Naive thymus-derived CD4-positive, alpha-beta T cell (primary cell): ENCODE results near the gene NIPA2. TPM values are rescaled to one million over a fixed set of nuclear protein-coding genes. Genes with fewer than 3 reads are reported as not detected.

Experiments
- ATAC-seq: fragments of 150-1000 bp; cut with Tn5 transposase; 2 replicates; pipeline ENCODE4 v1.10.0; 2021; ENCODE audit warnings: mild to moderate bottlenecking, moderate library complexity
- CTCF ChIA-PET: fragments of 350-600 bp; sonication (Branson Sonifier 250); formaldehyde crosslinking; loops from one replicate; lab custom pipeline; 2021; ENCODE audit warnings: antibody characterized with exemption; lab: Charles Lee
- POLR2A ChIA-PET: fragments of 350-600 bp; sonication (Branson Sonifier 250); formaldehyde crosslinking; loops from one replicate; lab custom pipeline; 2021; ENCODE audit warnings: antibody characterized with exemption, inconsistent platforms; lab: Charles Lee
- DNase-seq, 9 donors: peaks; one replicate each; pipeline versions ENCODE4 v3.0.0 to v3.0.0-alpha.2; 2020 to 2022; ENCODE audit warnings: mixed read lengths in 1 of 9
- H3K27ac ChIP-seq: one replicate; pipeline ENCODE4 v1.7.0; 2013; ENCODE audit warnings: mild to moderate bottlenecking, low read depth, low read length, moderate library complexity
- H3K27me3 ChIP-seq, 2 donors: one replicate each; pipeline ENCODE4 v1.7.0; 2013; ENCODE audit warnings: low read length in 2 of 2, mild to moderate bottlenecking in 2 of 2, moderate library complexity in 2 of 2; ENCODE audit not compliant: control insufficient read depth in 2 of 2, insufficient read depth in 2 of 2
- H3K36me3 ChIP-seq, 3 experiments: 1 replicate in 2 of 3; 2 replicates in 1 of 3; pipeline ENCODE4 v1.7.0; 2013; ENCODE audit warnings: low read length in 3 of 3, mild to moderate bottlenecking in 3 of 3, moderate library complexity in 1 of 3; ENCODE audit not compliant: insufficient read depth in 3 of 3, control insufficient read depth in 2 of 3
- H3K4me1 ChIP-seq, 2 donors: one replicate each; pipeline ENCODE4 v1.7.0; 2013; ENCODE audit warnings: low read length in 2 of 2, mild to moderate bottlenecking in 2 of 2, moderate library complexity in 1 of 2; ENCODE audit not compliant: control insufficient read depth in 2 of 2, insufficient read depth in 2 of 2
- H3K4me3 ChIP-seq: 2 replicates; pipeline ENCODE4 v1.7.0; 2013; ENCODE audit warnings: mild to moderate bottlenecking, low read length
- H3K9me3 ChIP-seq, 3 experiments: 1 replicate in 2 of 3; 2 replicates in 1 of 3; pipeline ENCODE4 v1.7.0; 2013; ENCODE audit warnings: low read length in 3 of 3; ENCODE audit not compliant: control insufficient read depth in 2 of 3
- H3K27ac Mint-ChIP-seq, 9 donors: one replicate each; pipeline ENCODE4 v1.8.0; 2020 to 2022; ENCODE audit warnings: mixed read lengths in 9 of 9, mild to moderate bottlenecking in 8 of 9, moderate library complexity in 5 of 9, inconsistent platforms in 2 of 9
- H3K27me3 Mint-ChIP-seq, 5 donors: one replicate each; pipeline ENCODE4 v1.8.0; 2021 to 2022; ENCODE audit warnings: mixed read lengths in 5 of 5, mild to moderate bottlenecking in 1 of 5
- H3K36me3 Mint-ChIP-seq, 5 donors: one replicate each; pipeline ENCODE4 v1.8.0; 2020 to 2022; ENCODE audit warnings: mixed read lengths in 5 of 5, mild to moderate bottlenecking in 3 of 5, inconsistent platforms in 1 of 5
- H3K4me1 Mint-ChIP-seq, 7 donors: one replicate each; pipeline ENCODE4 v1.8.0; 2020 to 2022; ENCODE audit warnings: mixed read lengths in 7 of 7, mild to moderate bottlenecking in 3 of 7, inconsistent platforms in 1 of 7
- H3K4me3 Mint-ChIP-seq, 10 donors: one replicate each; pipeline ENCODE4 v1.8.0; 2020 to 2022; ENCODE audit warnings: mild to moderate bottlenecking in 10 of 10, mixed read lengths in 10 of 10, moderate library complexity in 6 of 10, inconsistent platforms in 2 of 10
- H3K9me3 Mint-ChIP-seq, 11 donors: one replicate each; pipeline ENCODE4 v1.8.0; 2020 to 2022; ENCODE audit warnings: mixed read lengths in 11 of 11, mild to moderate bottlenecking in 4 of 11, inconsistent platforms in 1 of 11, moderate library complexity in 1 of 11
- intact Hi-C, 2 donors: fragments of 100-400 bp; cut with micrococcal nuclease; formaldehyde crosslinking; loops; one replicate each; pipeline ENCODE4 v1.15.1; 2023
- polyA plus RNA-seq, 2 donors: library from polyadenylated mRNA; unstranded; fragments of 300-500 nt; fragmentation: Illumina TruSeq; gene quantifications; one replicate each; pipeline ENCODE4 v1.2.3, GENCODE V29; 2021
- total RNA-seq, 6 experiments: library from RNA in 5 of 6; stranded (reverse) in 5 of 6; gene quantifications; 1 replicate in 5 of 6; 2 replicates in 1 of 6; pipeline ENCODE4 v1.2.3 and lab custom pipeline; 2021 to 2026

NIPA2 gene
- total and polyA plus RNA-seq, 7 experiments from 2014 or later: 28.7 to 42.0 (median 37.0) TPM

GRCh38 chr15:22902578-22902977 lies 64.1 kb downstream of the NIPA2 start:
- Histone ChIP-seq H3K27ac (no peak overlapping the region), H3K27me3 (no peaks in the 10 kb centered on the region), H3K4me1 (no peaks in the 10 kb centered on the region), H3K36me3 (no peaks in the 10 kb centered on the region), H3K4me3 (no peak overlapping the region), H3K9me3 (no peaks in the 10 kb centered on the region)
- intact Hi-C loops: no loop called here
- peaks cover 0 to 7% (median 3%) of the 10 kb centered on the region in 5 donors for H3K36me3 Mint-ChIP-seq
- peaks cover 0 to 2% (median 0%) of the 10 kb centered on the region in 11 donors for H3K9me3 Mint-ChIP-seq
- ChIA-PET CTCF (no interaction called here), POLR2A (no interaction called here)
- peaks cover 0 to 3% (median 0%) of the 10 kb centered on the region in 7 donors for H3K4me1 Mint-ChIP-seq
- ATAC-seq (no peak), DNase-seq (no peak)
- no peaks in the 10 kb centered on the region for H3K27me3 Mint-ChIP-seq
- H3K4me3 Mint-ChIP-seq: no peak overlapping the region
- no peak overlapping the region for H3K27ac Mint-ChIP-seq

- intact Hi-C loops: no loop called here
Observed at GRCh38 chr15:22902981-22903380, 64.5 kb downstream of the NIPA2 start.

GRCh38 chr15:22903427-22903826 lies 65.0 kb downstream of the NIPA2 start:
- Histone ChIP-seq H3K4me1 (no peaks in the 10 kb centered on the region), H3K27me3 (no peaks in the 10 kb centered on the region), H3K36me3 (no peaks in the 10 kb centered on the region), H3K27ac (no peak overlapping the region), H3K4me3 (no peak overlapping the region), H3K9me3 (no peaks in the 10 kb centered on the region)
- Mint-ChIP-seq H3K27ac (no peak overlapping the region), H3K27me3 (no peaks in the 10 kb centered on the region), H3K9me3 (peaks cover 0 to 2% (median 0%) of the 10 kb centered on the region in 11 donors), H3K36me3 (peaks cover 0 to 7% (median 0%) of the 10 kb centered on the region in 5 donors), H3K4me1 (peaks cover 0 to 3% (median 0%) of the 10 kb centered on the region in 7 donors), H3K4me3 (no peak overlapping the region)
- intact Hi-C loops: no loop called here
- POLR2A ChIA-PET: no interaction called here
- CTCF ChIA-PET: no interaction called here
- ATAC-seq (no peak), DNase-seq (no peak)

More at GRCh38 chr15:22902981-22903380, 64.5 kb downstream of the NIPA2 start:
- H3K4me3 Mint-ChIP-seq: no peak overlapping the region
- Histone ChIP-seq H3K4me3 (no peak overlapping the region), H3K4me1 (no peaks in the 10 kb centered on the region), H3K36me3 (no peaks in the 10 kb centered on the region), H3K27me3 (no peaks in the 10 kb centered on the region), H3K9me3 (no peaks in the 10 kb centered on the region), H3K27ac (no peak overlapping the region)
- peaks cover 0 to 2% (median 0%) of the 10 kb centered on the region in 11 donors for H3K9me3 Mint-ChIP-seq
- no peak for ATAC-seq
- DNase-seq: no peak
- H3K4me1 Mint-ChIP-seq: peaks cover 0 to 3% (median 0%) of the 10 kb centered on the region in 7 donors
- ChIA-PET POLR2A (no interaction called here), CTCF (no interaction called here)
- H3K27me3 Mint-ChIP-seq: no peaks in the 10 kb centered on the region
- peaks cover 0 to 7% (median under 1%) of the 10 kb centered on the region in 5 donors for H3K36me3 Mint-ChIP-seq
- H3K27ac Mint-ChIP-seq: no peak overlapping the region

GRCh38 chr15:22903961-22904534 lies 65.6 kb downstream of the NIPA2 start:
- Histone ChIP-seq H3K36me3 (no peaks in the 10 kb centered on the region), H3K4me1 (no peaks in the 10 kb centered on the region), H3K27me3 (no peaks in the 10 kb centered on the region), H3K27ac (no peak overlapping the region), H3K9me3 (no peaks in the 10 kb centered on the region), H3K4me3 (no peak overlapping the region)
- ATAC-seq (no peak), DNase-seq (no peak)
- Mint-ChIP-seq H3K27me3 (no peaks in the 10 kb centered on the region), H3K4me1 (peaks cover 0 to under 1% (median 0%) of the 10 kb centered on the region in 7 donors), H3K4me3 (no peak overlapping the region), H3K9me3 (peaks cover 0 to 2% (median 0%) of the 10 kb centered on the region in 11 donors), H3K27ac (no peak overlapping the region), H3K36me3 (peaks cover 0 to 7% (median 4%) of the 10 kb centered on the region in 5 donors)
- intact Hi-C loops: no loop called here
- CTCF ChIA-PET: no interaction called here
- POLR2A ChIA-PET: no interaction called here

- ChIA-PET CTCF (no interaction called here), POLR2A (no interaction called here)
- peaks cover 0 to 5% (median 4%) of the 10 kb centered on the region in 5 donors for H3K36me3 Mint-ChIP-seq
- no peaks in the 10 kb centered on the region for H3K4me1 ChIP-seq
- ATAC-seq: no peak
- H3K9me3 Mint-ChIP-seq: no peaks in the 10 kb centered on the region
- DNase-seq: no peak
- no peak overlapping the region for H3K4me3 Mint-ChIP-seq
- H3K27ac Mint-ChIP-seq: no peak overlapping the region
- no peaks in the 10 kb centered on the region for H3K27me3 Mint-ChIP-seq
- H3K36me3 ChIP-seq: no peaks in the 10 kb centered on the region
- H3K4me1 Mint-ChIP-seq: no peaks in the 10 kb centered on the region
- no peak overlapping the region for H3K27ac ChIP-seq
- no peaks in the 10 kb centered on the region for H3K9me3 ChIP-seq
- no peaks in the 10 kb centered on the region for H3K27me3 ChIP-seq
- H3K4me3 ChIP-seq: no peak overlapping the region
- intact Hi-C loops: no loop called here
Observed at GRCh38 chr15:22904736-22905135, 66.3 kb downstream of the NIPA2 start.

- no peak overlapping the region for H3K27ac ChIP-seq
- no peak overlapping the region for H3K27ac Mint-ChIP-seq
- ATAC-seq: no peak
- H3K9me3 ChIP-seq: no peaks in the 10 kb centered on the region
- no peaks in the 10 kb centered on the region for H3K9me3 Mint-ChIP-seq
- H3K27me3 ChIP-seq: no peaks in the 10 kb centered on the region
- H3K27me3 Mint-ChIP-seq: no peaks in the 10 kb centered on the region
- intact Hi-C loops: no loop called here
- DNase-seq: no peak
- POLR2A ChIA-PET: interaction anchor here (0.5 kb wide), 1 partner anchor 115 kb away, joined by 3 read pairs; no protein-coding TSS in a partner anchor
- H3K4me1 Mint-ChIP-seq: no peaks in the 10 kb centered on the region
- H3K4me1 ChIP-seq: no peaks in the 10 kb centered on the region
- H3K4me3 ChIP-seq: no peak overlapping the region
- no peak overlapping the region for H3K4me3 Mint-ChIP-seq
- H3K36me3 Mint-ChIP-seq: peaks cover 0 to 6% (median 4%) of the 10 kb centered on the region in 5 donors
- no peaks in the 10 kb centered on the region for H3K36me3 ChIP-seq
- CTCF ChIA-PET: no interaction called here
Observed at GRCh38 chr15:22907161-22907950, 68.9 kb downstream of the NIPA2 start.
